ENCODE measurements around the gene AIM2. TPM values are rescaled to one million over a fixed set of nuclear protein-coding genes. Genes with fewer than 3 reads are reported as not detected.
"Not testable (repeated sequence)": the region's sequence is repeated elsewhere in the genome, so short reads cannot be mapped to it uniquely, and the experiment has no call there.

Gene AIM2, protein sequence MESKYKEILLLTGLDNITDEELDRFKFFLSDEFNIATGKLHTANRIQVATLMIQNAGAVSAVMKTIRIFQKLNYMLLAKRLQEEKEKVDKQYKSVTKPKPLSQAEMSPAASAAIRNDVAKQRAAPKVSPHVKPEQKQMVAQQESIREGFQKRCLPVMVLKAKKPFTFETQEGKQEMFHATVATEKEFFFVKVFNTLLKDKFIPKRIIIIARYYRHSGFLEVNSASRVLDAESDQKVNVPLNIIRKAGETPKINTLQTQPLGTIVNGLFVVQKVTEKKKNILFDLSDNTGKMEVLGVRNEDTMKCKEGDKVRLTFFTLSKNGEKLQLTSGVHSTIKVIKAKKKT
- 11.6 and 13.8 TPM in 2 replicates for total RNA-seq

DNA sequence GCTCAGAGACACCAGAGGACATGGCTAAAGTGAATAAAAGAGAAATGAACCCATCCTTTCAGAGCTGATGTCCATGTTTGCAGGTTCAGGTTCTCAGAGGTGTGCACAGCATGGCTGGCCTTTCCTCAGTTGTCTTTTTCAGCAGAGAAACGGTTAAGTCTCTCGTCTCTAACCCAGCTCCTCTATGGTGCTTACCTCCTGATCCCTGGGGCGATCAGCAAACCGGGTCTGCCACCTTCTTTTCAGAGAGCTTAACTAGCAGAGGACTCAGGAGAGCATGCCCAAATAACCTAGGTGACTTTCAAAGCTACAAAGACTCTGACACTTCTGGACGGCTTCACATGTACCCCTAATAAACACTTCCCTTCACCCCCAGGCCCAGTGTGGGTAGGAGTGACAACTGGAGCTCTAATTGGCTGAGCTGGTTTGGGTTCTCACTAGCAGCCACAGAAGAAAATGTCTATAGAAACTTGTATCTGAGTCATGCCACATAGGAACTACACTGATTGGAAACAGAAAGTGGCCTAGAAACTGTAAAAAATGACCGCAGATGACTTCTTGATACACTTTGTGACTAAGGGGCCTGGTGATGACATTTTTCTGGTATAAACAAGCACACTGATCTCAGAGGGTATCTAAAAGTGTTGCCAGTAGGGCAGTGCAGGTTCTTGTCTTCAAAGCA, at the start of gene AIM2:
Gene AIM2, minus strand, starts transcription at position 329 of the 682 bp plus-strand sequence. CDS start 3,267 bp downstream, outside the sequence.
- intact Hi-C loops (cut with micrococcal nuclease) = loop anchor here (1.0 to 10.0 kb wide), 13 partner anchors 13 to 1942 kb away; partner anchors contain the start of genes DCAF8, DUSP23, ETV3 and IFI16

DNA sequence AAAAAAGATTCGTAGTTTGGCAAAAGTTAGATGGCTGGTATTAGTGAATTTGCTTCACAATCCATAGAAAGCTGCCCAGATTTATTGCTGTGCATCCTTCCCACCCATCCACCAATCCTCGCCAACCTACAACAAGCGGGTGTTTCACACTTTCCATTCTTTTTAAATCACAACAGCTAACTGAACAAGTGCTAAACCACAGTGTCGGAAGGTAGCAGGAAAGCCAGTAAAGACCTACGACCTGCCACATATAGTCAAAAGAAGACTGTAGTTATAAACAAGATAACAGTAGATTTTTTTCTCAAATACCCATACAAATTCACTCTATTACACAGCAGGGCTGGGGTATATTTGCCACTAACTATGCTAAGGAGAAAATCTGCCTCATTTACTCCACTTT, 47.0 kb upstream of the AIM2 start:
- intact Hi-C loops (cut with micrococcal nuclease) = no loop called here

DNA sequence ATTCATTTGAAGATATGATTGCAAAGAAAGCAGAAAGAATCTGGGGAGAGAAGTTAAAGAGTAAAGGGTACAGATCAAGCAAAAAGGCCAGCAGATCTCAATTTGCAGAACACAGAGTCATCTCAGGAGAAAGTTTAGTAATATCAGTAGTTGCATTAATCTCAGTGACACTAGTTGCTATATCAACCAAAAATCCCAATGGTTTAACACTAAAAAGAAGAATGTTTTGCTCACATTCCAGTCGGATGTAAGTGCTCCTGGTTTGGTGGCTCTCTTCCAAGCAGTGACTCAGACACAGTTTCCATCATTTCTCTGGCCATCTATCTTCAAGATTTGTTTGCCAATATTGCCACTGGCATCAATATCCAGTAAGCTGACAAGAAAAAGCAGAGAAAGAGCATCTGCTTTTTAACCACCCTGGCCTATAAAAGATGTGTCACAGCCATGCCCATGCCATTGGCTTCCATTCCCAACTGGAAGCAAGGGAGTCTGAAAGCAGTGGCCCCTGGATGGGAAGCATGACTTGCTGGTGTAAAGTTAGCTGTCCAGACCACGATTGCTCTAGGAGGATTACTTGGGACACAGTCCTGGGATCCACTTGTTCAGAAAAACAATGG, 45.5 kb upstream of the AIM2 start:
- intact Hi-C loops (cut with micrococcal nuclease) = no loop called here

DNA sequence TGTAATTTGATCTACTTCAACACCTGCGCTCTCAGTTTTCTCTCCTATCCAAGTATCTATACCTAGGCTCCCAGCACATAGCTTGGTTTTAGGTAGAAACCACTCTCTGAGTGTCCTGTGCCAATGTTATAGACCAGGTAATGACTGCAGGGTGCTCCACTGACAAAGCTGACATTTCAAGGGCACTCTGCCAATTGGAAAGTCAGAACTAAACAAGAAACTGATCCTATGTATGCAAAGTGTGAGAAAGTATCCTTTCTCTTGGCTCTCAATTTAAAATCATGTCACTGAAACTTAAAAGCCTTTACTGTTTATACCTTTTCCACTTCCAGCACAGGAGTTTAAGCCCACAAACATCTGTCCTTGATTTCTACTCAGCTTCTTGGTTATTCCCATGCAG, 45.0 kb upstream of the AIM2 start:
- intact Hi-C loops (cut with micrococcal nuclease) = no loop called here

DNA sequence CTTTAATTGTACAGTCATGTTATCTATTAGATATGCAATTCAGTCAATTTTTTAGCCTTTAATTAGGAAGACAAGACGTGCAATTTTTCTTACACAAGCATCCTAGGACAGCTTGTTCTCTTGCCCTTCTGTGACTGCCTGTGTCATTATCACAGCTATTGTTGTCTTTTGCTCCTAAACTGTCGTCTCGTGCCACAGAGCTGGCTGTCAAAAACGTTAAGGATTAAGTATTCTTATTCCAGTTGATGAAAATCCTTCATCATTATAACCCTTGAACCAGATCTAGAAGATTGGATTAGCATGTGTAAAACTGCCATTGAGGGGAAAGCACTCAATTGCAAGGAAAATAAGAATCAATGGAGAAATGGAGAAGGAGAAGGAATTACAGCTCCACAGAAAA, 43.8 kb upstream of the AIM2 start:
- intact Hi-C loops (cut with micrococcal nuclease) = no loop called here

DNA sequence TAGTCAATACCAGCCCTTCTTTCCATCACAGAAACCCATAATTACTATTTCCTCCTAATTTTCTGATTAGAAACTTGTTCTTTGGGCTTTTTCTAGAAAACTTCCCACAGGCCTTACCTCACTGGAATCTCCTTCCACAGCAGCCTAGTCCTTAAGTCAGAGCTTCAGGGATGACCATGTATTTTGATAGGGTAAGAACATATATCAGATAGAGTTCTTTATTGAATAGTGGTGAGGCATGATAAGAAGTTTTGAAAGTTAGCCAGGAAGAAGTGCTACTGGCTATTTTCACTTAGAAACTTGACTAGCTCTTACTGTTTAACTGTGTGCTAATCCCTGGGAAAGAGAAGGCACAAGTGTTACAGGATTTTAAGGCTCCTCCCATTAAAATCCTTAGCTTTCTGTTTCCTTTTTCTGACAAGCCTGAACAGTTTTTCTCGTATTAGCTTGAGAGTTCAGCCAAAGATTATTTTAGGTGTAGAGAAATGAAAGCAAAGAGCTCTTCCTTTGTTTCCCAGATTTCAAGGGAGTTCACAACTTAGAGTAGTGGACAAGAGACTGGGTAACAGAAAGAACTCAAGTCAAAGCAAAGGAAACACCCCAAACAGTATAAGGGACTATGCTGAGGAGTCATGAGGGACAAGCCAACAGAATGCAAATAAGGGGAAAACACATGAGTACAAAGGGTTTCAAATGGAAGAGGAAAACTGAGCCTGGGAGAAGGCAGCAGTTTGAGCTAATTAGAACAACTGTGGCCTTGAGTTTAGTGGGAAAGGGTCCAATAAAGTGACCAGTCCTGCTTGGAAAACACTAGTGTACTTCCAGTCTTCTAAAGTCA, 37.2 kb upstream of the AIM2 start:
- intact Hi-C loops (cut with micrococcal nuclease) = no loop called here

DNA sequence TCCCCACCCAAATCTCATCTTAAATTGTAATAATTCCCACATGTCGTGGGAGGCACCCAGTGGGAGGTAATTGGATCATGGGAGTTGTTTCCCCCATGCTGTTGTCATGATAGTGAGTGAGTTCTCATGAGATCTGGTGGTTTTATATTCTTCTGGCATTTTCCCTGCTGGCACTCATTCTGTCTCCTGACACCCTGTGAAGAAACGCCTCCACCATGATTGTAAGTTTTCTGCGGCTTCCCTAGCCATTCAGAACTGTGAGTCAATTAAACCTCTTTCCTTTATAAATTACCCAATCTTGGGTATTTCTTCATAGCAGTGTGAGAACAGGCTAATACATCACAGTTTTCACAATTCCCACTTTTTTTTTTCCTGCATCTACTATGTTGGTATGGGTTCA, 26.5 kb upstream of the AIM2 start:
- intact Hi-C loops (cut with micrococcal nuclease) = not testable (repeated sequence)

DNA sequence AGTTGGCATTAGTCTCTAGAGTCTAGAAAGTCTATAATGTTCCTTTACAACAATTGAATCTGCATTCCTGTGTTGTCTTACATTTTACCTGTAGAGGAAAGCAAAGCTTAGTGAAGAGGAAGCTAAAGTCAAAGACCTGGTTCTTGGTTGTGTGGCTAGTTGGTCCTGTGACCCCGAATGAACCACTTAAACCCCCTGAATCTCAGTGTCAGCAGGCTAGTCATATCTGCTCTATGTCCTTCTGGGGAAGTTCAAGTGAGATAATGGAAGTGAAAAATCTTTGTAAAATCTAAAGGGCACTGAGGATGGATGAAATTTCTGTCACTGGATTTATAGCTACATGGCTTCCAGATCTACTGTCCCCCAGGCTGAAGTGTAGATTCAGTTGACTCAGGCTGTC, 24.0 kb upstream of the AIM2 start:
- intact Hi-C loops (cut with micrococcal nuclease) = no loop called here

DNA sequence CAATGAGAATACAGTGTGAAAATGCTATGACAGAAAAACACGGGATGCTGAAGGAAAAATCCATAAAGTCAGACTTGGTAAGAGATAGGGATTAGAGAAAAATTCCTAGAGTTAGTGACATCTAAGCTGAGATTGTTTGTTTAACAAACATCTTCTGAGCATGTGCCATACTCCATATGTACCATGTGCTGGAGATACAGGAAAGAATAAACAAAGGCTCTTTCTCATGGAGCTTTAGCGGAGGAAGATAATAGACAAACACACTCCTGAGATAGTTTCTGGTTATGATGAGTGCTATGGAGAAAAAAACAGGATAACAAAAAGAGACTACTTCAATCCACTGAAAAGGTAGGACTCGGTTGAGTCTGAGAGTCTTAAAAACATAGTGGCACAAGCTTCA, 22.0 kb upstream of the AIM2 start:
- intact Hi-C loops (cut with micrococcal nuclease) = no loop called here

DNA sequence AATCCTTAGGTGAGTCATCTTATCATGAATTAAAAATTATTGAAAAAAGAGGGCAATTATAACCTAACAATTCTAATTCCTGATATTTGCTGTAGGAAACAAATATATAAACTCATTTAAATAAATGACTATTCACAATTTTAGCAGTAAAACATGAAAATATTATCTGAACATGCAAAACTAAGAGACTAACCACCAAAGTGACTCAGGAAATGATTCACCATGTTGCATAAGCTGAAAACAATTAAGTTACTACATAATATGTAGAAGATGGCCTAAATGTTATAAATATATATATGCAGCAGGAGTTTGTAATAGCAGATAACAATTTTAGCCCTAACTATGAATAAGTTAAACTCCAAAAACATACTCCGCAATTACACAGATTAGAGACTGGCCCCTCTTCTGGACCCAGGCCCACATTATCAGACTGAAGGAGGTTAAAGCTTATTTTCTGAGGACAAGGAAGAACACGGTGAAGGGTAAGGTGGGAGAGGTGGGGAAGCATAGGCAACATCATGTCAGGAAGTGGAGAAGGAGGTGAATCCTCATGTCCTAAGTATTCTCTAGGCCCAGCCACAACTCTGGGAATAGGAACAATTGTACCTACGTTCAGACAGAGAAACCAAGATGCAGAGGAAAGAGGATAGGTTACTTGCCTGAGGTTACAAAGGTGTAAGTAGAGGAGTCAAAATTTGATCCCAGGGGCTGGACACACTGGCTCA, 15.6 kb upstream of the AIM2 start:
- intact Hi-C loops (cut with micrococcal nuclease) = no loop called here

DNA sequence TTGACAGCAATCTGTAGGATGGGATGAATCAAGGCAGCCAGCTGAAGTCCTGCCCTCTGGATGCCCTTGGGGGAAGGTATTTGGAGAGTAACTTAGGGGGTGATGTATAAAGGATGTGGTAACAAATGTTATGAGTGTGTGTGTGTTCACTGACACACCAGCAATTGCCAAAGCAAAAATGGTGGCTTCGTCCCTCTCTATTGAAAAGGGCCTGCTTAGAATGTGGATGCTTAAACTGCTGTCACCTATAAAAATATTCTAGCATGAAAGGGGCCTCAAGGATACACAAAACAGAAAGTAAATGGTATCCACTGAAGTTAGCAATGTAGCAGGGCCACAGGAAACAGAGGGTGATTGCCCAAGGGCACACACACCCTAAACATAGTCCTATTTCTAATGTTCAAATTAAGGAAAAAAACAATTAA, 15.1 kb upstream of the AIM2 start:
- intact Hi-C loops (cut with micrococcal nuclease) = no loop called here

DNA sequence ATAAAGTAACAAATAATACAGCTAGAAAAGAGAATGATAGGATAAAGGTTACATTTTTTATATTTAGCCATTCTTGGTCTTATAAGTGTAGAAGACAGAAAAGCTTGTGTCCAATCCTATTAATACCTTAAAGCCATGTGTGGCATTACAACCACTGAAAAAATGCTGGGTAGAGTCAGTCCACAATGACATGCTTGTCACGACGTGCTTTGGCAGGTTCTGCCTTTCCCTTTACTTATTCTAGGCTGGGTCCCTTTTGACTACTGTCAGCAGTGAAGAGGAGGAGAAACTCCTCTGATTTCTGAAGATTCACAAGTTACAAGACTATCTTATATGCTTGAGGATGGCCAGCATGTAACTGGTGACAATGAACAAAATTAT, 14.6 kb upstream of the AIM2 start:
- intact Hi-C loops (cut with micrococcal nuclease) = no loop called here

DNA sequence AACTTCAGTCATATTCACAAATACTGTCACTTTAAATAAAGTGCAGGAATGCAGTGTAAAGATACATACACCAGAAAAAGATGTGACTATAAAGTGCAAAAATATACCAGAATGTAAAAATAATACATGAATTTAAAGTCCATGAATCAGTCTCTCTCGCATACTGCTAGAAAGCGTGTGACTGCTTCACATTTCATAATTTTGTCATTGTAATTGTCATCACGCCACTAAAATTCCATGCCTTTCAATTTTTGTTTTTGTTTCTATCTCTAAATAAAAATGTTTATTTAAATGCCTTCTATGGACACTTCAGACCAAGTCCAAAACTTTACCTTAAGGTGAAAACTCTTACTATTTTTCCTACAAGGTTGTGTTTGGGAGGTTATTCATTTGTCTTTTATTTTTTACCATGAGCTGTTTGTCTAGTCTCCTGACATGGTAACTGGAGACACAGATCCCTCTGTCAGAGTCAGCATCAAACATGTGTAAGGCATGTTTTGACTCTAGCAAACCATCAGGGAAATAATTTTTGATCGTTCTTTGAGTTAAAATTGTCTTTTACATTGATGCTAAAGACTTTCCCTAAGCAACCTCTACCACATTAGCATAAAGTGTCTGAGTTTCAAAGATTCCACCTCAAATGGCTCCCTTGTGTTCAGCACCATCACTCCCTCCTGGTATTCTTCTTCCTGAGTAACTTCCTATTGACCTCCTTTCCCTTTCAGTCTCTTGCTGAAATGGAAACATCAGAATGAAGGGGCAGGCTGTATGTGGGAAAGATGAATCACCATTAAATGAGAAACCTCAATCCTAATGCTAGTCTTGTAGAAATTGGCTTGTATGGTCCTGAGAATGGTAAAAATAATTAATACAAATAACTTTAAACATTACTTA, 14.0 kb upstream of the AIM2 start:
- intact Hi-C loops (cut with micrococcal nuclease) = no loop called here

DNA sequence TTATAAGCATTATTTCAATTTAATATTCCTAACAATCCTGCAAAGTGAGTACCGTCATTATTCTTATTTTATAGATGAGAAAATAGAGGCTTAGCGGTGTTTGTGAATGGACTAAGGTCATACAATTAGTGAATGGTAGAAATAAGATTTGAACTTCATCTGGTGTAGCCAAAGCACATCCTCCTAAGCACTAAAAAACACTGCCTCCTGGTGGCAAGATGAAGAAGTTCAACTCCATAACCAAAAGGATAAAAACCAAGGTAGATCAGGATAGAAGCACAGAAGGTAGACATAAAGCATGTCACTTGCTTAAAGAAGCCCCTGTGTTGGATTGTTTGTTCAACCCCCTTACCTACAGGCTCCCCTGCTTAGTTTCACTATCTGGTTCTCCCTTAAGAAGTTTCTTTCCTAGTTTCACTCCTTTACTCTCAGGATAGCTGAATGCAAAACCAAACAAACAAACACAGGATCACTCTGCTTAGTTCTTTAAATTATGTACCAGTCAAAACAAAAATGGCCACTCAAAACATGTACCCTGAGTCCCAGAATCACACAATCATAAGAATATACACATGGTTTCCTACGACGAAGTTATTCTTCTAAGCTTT, 12.7 kb upstream of the AIM2 start:
- intact Hi-C loops (cut with micrococcal nuclease) = loop anchor here (1.0 kb wide), 2 partner anchors 12 to 583 kb away; no protein-coding TSS in a partner anchor

DNA sequence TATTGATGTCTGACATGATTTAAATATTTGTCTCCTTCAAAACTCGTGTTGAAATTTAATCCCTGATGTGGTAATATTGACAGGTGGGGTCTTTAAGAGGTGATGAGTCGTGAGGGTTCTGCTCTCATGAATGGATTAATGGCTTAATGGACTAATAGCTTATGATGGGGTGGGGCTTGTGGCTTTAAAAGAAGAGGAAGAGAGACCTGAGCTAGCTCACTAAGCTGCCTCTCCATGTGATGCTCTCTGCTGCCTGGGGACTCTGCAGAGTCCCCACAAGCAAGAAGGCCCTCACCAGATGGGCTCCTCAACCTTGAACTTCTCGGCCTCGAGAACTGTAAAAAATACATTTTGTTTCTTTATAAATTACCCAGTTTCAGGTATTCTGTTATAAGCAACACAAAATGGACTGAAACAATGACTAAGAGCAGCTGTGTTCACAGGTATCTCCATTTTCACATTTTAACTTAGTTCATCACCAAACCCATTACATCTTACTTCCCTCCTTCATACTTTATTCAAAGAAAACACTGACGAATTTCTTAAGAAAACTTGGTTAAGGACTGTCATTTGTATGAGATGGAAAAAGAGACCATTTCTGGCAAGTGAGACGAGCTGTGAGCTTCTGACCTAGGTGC, 12.1 kb upstream of the AIM2 start:
- intact Hi-C loops (cut with micrococcal nuclease) = loop anchor here (1.0 kb wide), 2 partner anchors 11 to 582 kb away; no protein-coding TSS in a partner anchor

DNA sequence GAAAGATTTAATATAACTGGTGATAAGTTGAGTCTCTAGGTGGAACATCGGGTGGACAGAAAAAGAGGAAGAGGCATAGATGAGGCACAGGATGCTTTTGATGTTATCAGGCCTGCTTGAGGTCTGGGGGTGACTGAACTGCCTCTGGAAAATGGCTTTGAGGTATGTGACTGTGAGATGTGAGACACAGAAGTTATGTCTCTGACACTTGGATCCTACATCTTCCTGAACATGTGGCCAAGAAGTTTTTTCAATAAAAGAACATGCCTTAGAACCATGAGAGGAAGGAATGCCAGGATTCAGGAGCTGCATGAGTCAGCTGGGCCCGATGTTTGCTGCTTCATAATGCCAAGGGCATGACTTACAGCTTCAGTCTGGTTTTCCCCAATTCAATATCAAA, 11.5 kb upstream of the AIM2 start:
- intact Hi-C loops (cut with micrococcal nuclease) = no loop called here

DNA sequence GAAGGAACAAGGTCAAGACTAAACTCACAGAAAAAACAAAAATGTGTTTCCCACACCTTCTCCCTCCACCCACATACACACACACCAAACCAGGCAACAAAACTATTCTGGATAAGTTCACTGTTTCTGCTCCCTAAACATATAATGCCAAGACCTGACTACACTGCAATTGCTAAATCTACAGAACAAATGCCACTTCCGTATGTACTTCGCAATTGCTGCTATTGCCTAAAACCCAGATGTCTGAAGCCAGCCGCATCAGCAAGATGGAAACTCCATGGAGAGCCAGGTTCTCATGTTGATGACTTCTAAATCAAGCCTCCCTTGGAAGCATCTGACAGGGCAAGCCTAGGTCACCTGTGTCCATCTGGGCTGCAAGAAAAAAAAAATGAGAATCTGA, 8.3 kb upstream of the AIM2 start:
- intact Hi-C loops (cut with micrococcal nuclease) = no loop called here

DNA sequence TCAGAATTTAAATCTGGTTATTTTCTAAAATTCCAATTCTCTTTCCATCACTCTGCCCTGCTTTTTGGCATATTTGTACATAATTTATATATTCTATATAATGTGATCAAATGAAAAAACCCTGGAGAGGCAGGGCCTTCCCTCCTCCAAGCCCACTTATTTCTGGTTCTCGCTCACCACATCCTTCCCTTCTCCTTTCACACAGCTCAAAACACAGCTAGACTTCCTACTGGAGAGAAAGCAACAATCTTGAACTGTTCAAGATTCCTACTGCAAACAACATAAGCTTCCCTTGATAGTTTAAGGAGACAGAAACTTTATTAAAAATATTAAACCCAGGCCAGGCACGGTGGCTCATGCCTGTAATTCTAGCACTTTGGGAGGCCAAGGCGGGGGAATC, 7.6 kb upstream of the AIM2 start:
- intact Hi-C loops (cut with micrococcal nuclease) = no loop called here

DNA sequence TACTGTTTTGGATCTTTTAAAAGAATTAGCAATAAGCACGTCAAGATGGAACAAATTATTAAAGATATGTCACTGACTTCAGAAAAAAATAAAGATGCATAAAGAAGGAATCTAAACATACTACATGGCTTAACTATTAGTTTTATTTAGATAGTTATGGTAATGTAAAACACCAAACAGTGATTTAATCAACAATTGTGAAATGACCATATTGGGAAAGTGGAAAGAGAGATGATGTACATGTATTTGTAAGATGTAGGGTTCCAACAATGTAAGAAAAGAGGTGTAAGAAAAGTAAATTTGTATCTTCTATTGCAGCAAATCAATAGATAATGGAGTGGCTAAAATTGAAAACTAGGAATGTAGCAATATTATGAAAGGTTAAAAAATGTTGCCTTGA, 6.4 kb upstream of the AIM2 start:
- intact Hi-C loops (cut with micrococcal nuclease) = no loop called here
